HG03064 (cell line): ENCODE data around the gene ZNF410.

Source experiments
- ATAC-seq: cut with Tn5 transposase; IDR thresholded peaks from one replicate; pipeline ENCODE4 v1.9.1; 2021; ENCODE audit warnings: low read depth; ENCODE audit not compliant: unreplicated experiment

ZNF410 gene

DNA sequence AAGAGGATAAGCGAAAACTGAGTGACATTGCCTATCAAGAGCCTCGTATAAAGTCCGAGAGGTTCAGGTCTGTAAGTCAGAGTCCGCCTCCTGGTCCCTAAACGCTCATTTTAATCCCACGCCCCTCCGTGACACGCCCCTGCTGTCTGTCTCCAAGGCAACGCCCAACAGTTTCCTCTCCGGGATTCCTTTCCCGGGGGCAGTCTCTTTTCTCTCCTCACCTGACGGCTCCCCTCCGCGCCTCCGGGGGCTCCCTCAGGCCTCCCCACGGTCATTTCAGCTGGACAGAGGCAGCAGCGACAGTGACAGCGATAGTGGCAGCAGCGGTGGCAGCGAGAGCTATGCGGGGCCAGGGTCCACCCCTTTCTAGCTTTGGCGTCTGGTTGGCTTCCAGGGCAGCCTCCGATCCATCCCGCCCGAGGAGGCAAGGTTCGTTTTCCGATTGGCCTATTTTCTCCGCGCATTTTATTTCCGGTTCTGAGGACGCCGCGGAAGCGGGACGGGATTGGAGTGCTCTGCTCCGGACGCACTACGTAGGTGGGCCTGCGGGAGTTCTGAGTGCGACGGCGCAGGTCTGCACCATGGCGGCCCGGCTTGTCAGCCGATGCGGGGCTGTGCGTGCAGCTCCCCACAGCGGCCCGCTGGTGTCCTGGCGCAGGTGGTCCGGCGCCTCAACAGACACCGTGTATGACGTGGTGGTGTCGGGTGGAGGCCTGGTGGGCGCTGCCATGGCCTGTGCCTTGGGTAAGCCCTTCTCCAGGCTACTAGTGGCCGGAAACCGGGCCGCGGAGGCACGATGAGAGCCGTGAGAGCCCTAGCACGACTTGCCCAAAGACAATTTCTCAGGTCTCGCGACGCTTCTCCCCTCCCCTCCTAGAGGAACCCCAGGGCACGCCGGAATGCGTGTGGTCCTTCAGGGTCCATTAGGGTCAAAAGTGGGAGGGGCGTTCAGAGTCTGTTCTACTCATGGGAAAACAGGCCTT is 63.4 kb downstream of the ZNF410 start, which contains the start of the genes COQ6 and FAM161B:
Gene COQ6 (plus strand): TSS at position 551 of the 983 bp plus-strand sequence. CDS start 31 bp downstream, at position 582.
Gene FAM161B (minus strand): TSS at position 343 of the 983 bp plus-strand sequence. CDS start 68 bp downstream, at position 275.
- peak; percentile 83 for ATAC-seq

DNA sequence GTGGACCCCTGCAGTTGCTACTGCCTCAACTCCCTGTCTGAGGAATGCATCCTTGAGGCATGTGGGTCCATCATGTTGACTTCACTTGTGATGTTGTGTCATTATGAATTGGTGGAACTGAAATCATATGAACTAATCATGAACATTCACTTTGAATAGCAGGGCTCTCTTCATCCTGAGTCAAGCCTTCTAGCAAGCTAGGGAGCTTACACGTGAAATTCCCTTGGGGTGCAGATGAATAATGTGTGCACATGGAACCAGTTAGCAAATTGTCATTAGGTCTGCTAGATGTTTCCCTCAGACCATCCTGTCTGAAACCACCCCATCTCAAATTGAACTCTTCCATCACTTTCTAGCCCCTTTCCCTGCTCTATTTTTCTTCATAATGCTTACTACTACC is 67.1 kb downstream of the ZNF410 start:
- no peak for ATAC-seq

DNA sequence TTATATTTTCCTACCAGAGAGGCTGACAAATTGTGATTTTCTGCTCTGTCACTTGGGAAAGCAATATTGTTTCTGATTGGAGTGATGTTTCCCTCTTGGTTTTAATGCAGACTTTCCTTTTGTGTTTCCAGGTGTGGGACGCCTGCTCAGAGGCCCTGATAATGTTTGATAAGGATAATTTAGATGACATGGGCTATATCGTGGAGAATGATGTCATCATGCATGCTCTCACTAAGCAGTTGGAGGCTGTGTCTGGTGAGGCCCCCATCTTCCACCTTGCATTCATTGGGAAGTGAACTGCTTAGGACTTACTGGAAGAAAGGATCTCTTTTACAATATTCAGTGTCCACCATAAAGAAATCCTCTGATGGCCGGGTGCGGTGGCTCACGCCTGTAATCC is 69.0 kb downstream of the ZNF410 start:
- no peak for ATAC-seq

DNA sequence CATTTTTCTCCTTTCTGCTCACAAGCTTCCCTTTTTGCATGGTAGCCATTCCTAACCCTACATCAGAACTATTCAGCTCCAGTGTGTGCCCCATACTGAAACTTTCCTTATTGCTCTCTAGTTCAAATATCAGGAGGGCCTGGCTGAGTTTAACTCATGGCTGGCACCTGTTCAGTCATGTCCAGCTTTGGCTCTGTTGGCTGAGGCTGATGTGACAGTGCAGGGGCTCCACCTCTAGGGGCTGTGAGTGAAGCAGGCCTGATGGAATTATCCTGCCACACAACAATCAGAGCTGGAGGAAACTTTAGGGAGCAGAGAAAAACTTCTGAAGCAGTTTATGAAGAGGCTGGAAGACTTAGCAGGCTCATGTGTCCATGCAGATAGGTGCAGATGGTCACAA is 71.9 kb downstream of the ZNF410 start:
- ATAC-seq, result no peak

DNA sequence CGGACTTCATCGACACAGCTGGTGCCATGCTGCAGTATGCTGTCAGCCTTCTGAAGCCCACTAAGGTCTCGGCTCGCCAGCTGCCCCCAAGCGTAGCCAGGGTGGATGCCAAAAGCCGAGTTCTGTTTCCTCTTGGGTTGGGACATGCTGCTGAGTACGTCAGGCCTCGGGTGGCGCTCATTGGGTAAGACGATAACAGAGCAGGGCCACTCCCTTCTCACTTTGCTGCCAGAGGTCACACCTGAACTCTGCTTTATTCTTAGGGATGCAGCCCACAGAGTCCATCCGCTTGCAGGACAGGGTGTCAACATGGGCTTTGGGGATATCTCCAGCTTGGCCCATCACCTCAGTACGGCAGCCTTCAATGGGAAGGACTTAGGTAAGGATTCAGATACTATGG is 74.5 kb downstream of the ZNF410 start:
- no peak for ATAC-seq

DNA sequence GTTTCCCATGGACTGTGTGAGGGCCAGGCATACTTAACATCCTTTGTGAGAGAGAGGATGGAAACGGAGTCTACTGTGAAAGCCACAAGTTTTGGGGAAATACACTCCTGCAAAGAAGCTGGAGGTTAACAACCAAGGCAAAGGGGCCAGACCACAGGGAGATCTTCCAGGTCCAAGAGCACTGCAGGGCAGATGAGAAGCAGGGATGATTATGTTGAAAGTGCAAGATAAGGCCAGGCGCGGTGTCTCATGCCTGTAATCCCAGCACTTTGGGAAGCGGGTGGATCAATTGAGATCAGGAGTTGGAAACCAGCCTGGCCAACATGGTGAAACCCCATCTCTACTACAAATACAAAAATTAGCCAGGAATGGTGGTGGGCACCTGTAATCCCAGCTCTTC is 78.6 kb downstream of the ZNF410 start:
- no peak for ATAC-seq

DNA sequence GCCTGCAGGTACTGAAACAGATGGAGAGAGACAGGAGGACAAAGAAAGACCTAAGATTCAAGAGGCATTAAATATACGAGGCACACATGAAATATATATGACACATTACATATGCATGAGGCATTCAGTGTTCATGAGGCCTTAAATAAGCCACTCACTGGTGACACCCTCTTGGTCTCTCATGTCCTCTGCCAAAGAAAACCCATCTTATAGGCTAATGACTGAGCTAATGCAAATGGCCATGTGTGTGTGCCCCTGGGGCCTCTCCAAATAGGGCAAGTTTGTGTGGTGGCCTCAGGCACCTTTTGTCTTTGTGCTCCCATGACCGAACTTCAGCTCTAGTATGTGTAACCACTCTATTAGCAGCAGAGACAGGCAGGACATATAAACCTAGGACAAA is 82.2 kb downstream of the ZNF410 start:
- ATAC-seq, result no peak

DNA sequence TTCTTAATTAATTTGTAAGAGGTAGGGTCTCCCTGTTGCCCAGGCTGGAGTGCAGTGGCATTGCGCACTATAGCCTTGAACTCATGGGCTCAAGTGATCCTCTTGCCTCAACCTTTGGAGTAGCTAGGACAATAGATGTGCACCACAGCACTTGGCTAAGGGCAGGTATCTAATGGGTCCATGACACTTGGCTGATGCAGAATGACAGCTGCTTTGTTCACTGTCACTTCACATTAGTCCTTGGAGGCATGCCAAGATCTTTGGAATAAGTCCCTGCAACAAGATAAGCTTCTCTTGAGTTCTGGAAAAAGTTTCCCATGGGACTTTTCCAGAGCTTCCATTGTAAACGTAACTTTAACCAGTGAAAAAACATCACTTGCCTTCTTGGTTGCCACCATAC is 86.8 kb downstream of the ZNF410 start:
- ATAC-seq, result no peak

DNA sequence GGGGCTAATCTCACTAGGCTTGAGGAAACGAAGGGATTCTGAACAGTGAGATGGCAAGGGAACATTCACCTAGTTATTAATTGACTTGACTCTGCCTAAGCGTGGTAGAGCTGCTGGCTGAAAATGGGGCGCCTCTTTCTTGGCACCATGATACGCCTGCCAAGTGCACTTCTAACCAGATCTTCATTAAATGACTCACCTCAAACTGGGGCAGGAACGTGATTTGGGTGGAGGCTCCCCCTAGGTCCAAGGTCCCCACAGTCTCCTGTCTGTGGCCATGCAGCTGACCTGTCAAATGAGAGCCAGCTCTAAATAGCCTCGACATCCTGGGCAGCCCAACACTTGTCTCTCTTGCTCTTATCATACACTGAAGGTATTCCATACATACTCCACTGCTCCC is 89.5 kb downstream of the ZNF410 start:
- no peak for ATAC-seq

DNA sequence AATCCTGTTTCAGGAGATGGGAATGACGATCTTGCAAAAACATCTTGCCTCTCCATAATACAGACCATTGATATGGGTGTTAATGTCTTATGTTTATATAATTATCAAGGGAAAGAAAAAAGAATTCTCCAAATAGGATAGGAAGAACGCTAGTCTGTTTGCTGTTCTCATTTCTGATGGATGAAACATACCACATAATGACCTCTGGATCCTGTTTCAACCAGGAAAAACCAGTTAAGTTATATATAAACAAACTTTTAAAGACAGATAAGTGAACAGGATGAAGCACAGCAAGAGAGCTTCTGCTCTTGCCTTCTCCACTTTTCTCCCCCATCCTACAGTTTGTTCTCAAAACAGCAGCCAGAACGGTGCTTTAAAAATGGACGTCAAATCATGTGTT is 91.2 kb downstream of the ZNF410 start:
- no peak for ATAC-seq
